HCT116 (cell line): Measurements from ENCODE around the gene CAMKMT. TPM values are rescaled to one million over a fixed set of nuclear protein-coding genes. Genes with fewer than 3 reads are reported as not detected.

ENCODE experiments used
- ATAC-seq: fragments of 200-7000 bp; cut with Tn5 transposase; 2 replicates; pipeline ENCODE4 v1.9.1; 2020; ENCODE audit warnings: mild to moderate bottlenecking, moderate library complexity
- BruUV-seq: library from RNA; stranded (reverse); fragments of 400-500 nt; replicated peaks from 2 replicates; lab custom pipeline; 2021; lab: Mats Ljungman, UMichigan
- CTCF ChIA-PET: fragments of 300-600 bp; sonication (Branson Sonifier 250); formaldehyde crosslinking; loops from one replicate; lab custom pipeline; 2021; ENCODE audit warnings: antibody characterized with exemption; lab: Charles Lee
- POLR2A ChIA-PET: fragments of 300-600, 350-600 bp; sonication (Branson Sonifier 250); formaldehyde crosslinking; loops from one replicate; lab custom pipeline; 2021; ENCODE audit warnings: antibody characterized with exemption; lab: Charles Lee
- RAD21 ChIA-PET, 2 experiments: fragments of 300-600 bp; sonication (Branson Sonifier 250); formaldehyde crosslinking; loops; one replicate each; lab custom pipeline; 2023; ENCODE audit warnings: low total read pairs in 2 of 2; ENCODE audit not compliant: uncharacterized antibody in 2 of 2, unreplicated experiment in 2 of 2, low non-redundant PET in 1 of 2; lab: Charles Lee
- DNase-seq: peaks from one replicate; pipeline ENCODE4 v3.0.0-alpha.2; 2010; ENCODE audit warnings: low read depth, low spot score
- H2AFZ ChIP-seq: fragments of 200-600 bp; shearing (Covaris generic), sonication (generic); 2 replicates; pipeline ENCODE4 v1.6.1; 2017; ENCODE audit warnings: low read depth, mixed run types, mixed read lengths, antibody characterized with exemption, low read length; ENCODE audit not compliant: poor library complexity, severe bottlenecking
- H3K27ac ChIP-seq: 2 replicates; pipeline ENCODE4 v1.5.1; 2012; ENCODE audit warnings: low read depth, low read length
- H3K27me3 ChIP-seq: fragments of 200-600 bp; sonication (generic); 2 replicates; pipeline ENCODE4 v1.6.1; 2016; ENCODE audit warnings: mixed run types, low read length, mixed read lengths; ENCODE audit not compliant: insufficient read depth
- H3K36me3 ChIP-seq, 2 experiments: fragments of 200-500 bp in 1 of 2; fragments of 200-600 bp in 1 of 2; sonication (Bioruptor generic) in 1 of 2; sonication (generic) in 1 of 2; 2 replicates each; pipeline versions ENCODE4 v1.5.1 to v1.6.1; 2014 to 2016; ENCODE audit warnings: low read length in 2 of 2, inconsistent platforms in 1 of 2, mixed read lengths in 1 of 2, mixed run types in 1 of 2; ENCODE audit not compliant: insufficient read depth in 2 of 2, control insufficient read depth in 1 of 2
- H3K4me1 ChIP-seq, 2 experiments: fragments of 200-600 bp in 1 of 2; sonication (generic) in 1 of 2; 2 replicates each; pipeline versions ENCODE4 v1.5.1 to v1.6.1; 2012 to 2017; ENCODE audit warnings: low read length in 2 of 2, inconsistent platforms in 1 of 2, mild to moderate bottlenecking in 1 of 2, mixed read lengths in 1 of 2, mixed run types in 1 of 2, moderate library complexity in 1 of 2; ENCODE audit not compliant: insufficient read depth in 2 of 2, control insufficient read depth in 1 of 2
- H3K4me2 ChIP-seq: fragments of 200-600 bp; sonication (generic); 2 replicates; pipeline ENCODE4 v1.6.1; 2017; ENCODE audit warnings: mixed run types, low read length, mixed read lengths
- H3K4me3 ChIP-seq, 2 experiments: fragments of 200-600 bp in 1 of 2; sonication (generic) in 1 of 2; replicated peaks in 1 of 2; 2 replicates each; pipeline ENCODE4 v1.5.1; 2011 to 2016; ENCODE audit warnings: low read length in 2 of 2, control low read depth in 1 of 2, low read depth in 1 of 2, mild to moderate bottlenecking in 1 of 2, mixed read lengths in 1 of 2, mixed run types in 1 of 2
- H3K79me2 ChIP-seq: fragments of 200-600 bp; sonication (generic); 2 replicates; pipeline ENCODE4 v1.6.1; 2017; ENCODE audit warnings: mild to moderate bottlenecking, mixed run types, low read length, moderate library complexity, mixed read lengths; ENCODE audit not compliant: insufficient read depth
- H3K9ac ChIP-seq: fragments of 200-600 bp; sonication (generic); 2 replicates; pipeline ENCODE4 v1.6.1; 2016; ENCODE audit warnings: low read length, mixed read lengths
- H3K9me2 ChIP-seq: fragments of 200-600 bp; sonication (generic), shearing (Covaris generic); 2 replicates; pipeline ENCODE4 v1.6.1; 2017; ENCODE audit warnings: mixed run types, mild to moderate bottlenecking, moderate library complexity; ENCODE audit not compliant: insufficient read depth
- H3K9me3 ChIP-seq, 2 experiments: fragments of 200-500 bp in 1 of 2; fragments of 200-600 bp in 1 of 2; sonication (Bioruptor generic) in 1 of 2; sonication (generic) in 1 of 2; 2 replicates each; pipeline ENCODE4 v1.6.1; 2014 to 2017; ENCODE audit warnings: low read length in 2 of 2, mixed read lengths in 2 of 2, inconsistent platforms in 1 of 2, low read depth in 1 of 2, mild to moderate bottlenecking in 1 of 2, mixed run types in 1 of 2, moderate library complexity in 1 of 2; ENCODE audit not compliant: control insufficient read depth in 1 of 2, insufficient read depth in 1 of 2
- H4K20me1 ChIP-seq: fragments of 200-600 bp; sonication (generic), shearing (Covaris generic); 2 replicates; pipeline ENCODE4 v1.6.1; 2017; ENCODE audit warnings: mixed run types, mild to moderate bottlenecking, moderate library complexity; ENCODE audit not compliant: insufficient read depth
- CBX3 ChIP-seq: IDR thresholded peaks from 2 replicates; pipeline ENCODE4 v1.6.1; 2012; ENCODE audit warnings: low read depth
- SP1 ChIP-seq: IDR thresholded peaks from 2 replicates; pipeline ENCODE4 v1.6.1; 2012; ENCODE audit warnings: low read depth
- SRF ChIP-seq: IDR thresholded peaks from 2 replicates; pipeline ENCODE4 v1.6.1; 2012; ENCODE audit warnings: low read depth
- ZNF274 ChIP-seq: fragments of 200-500 bp; sonication (Bioruptor generic); IDR thresholded peaks from 2 replicates; pipeline ENCODE4 v1.6.1; 2014; ENCODE audit warnings: mild to moderate bottlenecking, low read depth, low read length, inconsistent platforms
- intact Hi-C: fragments of 100-400 bp; cut with micrococcal nuclease; formaldehyde crosslinking; loops from 2 replicates; pipeline ENCODE4 v1.10.0; 2022
- total RNA-seq: library from RNA; stranded (reverse); gene quantifications from one replicate; pipeline ENCODE4 v1.2.1, GENCODE V29; 2021; ENCODE audit not compliant: unreplicated experiment
- TF ChIP-seq, protein P1 (sequence below): IDR thresholded peaks from 2 replicates; pipeline ENCODE4 v1.6.1; 2012

The CAMKMT gene
- total RNA-seq, 1 experiment from 2014 or later = 10.6 TPM

DNA sequence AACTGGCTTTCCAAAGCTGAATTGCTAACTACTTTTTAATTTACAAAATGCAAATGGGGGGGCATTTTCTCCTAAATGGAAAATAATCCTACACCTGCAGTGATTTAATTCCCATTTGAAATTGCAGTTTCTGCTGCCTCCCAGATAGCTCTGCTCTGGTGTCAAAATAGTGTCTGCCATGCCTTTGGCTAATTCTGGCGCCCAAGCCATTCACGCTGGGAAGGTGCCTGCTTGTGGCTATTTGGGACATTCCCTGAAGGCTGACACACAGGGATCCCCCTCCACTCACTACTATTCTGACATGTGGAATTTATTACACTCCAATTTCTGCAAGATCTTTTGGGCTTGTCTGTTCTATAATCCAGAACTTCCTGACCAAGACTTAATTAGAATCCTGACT is 451.4 kb downstream of the CAMKMT start:
- no peaks in the 10 kb centered on the region for H3K9me2 ChIP-seq
- TF ChIP-seq, protein P1, sequence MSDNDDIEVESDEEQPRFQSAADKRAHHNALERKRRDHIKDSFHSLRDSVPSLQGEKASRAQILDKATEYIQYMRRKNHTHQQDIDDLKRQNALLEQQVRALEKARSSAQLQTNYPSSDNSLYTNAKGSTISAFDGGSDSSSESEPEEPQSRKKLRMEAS = no peak
- TF ChIP-seq SP1 = no peak
- TF ChIP-seq, all 23 proteins: peak for 0
- intact Hi-C loops = no loop called here
- BruUV-seq = no TSS peak
- Histone ChIP-seq H3K27ac (no peak overlapping the region), H3K9ac (no peak overlapping the region), H3K4me2 (no peak overlapping the region), H3K4me1 (no peaks in the 10 kb centered on the region), H3K79me2 (no peaks in the 10 kb centered on the region), H2AFZ (no peak overlapping the region), H3K4me3 (no peak overlapping the region), H4K20me1 (no peaks in the 10 kb centered on the region), H3K9me3 (no peaks in the 10 kb centered on the region), H3K36me3 (no peaks in the 10 kb centered on the region), H3K27me3 (peaks cover 54% of the 10 kb centered on the region)
- POLR2A ChIA-PET = no interaction called here
- no peak for ATAC-seq
- RAD21 ChIA-PET = no interaction called here
- CTCF ChIA-PET = no interaction called here
- DNase-seq = no peak

- POLR2A ChIA-PET = no interaction called here
- Histone ChIP-seq H3K4me2 (no peak overlapping the region), H3K9ac (no peak overlapping the region), H3K4me1 (no peaks in the 10 kb centered on the region), H4K20me1 (no peaks in the 10 kb centered on the region), H3K79me2 (no peaks in the 10 kb centered on the region), H3K4me3 (no peak overlapping the region), H3K27me3 (peaks cover 49% of the 10 kb centered on the region), H3K36me3 (no peaks in the 10 kb centered on the region), H3K9me2 (no peaks in the 10 kb centered on the region), H3K9me3 (no peaks in the 10 kb centered on the region), H3K27ac (no peak overlapping the region), H2AFZ (no peak overlapping the region)
- ATAC-seq (no peak), DNase-seq (no peak)
- RAD21 ChIA-PET = no interaction called here
- CTCF ChIA-PET = no interaction called here
- no TSS peak for BruUV-seq
- intact Hi-C loops = no loop called here
- TF ChIP-seq CBX3 (no peak), ZNF274 (no peak), SRF (no peak)
Measured at GRCh38 chr2:44813658-44814057, 451.9 kb downstream of the CAMKMT start.
